Activated CD4-positive, alpha-beta T cell treated with anti-CD3 and anti-CD28 coated beads for 48 hours (primary cell): Measurements from ENCODE around the gene DKK3.

Experiments used
- DNase-seq: peaks from one replicate; pipeline ENCODE4 v3.0.0-alpha.2; 2020

DKK3 gene

DNA sequence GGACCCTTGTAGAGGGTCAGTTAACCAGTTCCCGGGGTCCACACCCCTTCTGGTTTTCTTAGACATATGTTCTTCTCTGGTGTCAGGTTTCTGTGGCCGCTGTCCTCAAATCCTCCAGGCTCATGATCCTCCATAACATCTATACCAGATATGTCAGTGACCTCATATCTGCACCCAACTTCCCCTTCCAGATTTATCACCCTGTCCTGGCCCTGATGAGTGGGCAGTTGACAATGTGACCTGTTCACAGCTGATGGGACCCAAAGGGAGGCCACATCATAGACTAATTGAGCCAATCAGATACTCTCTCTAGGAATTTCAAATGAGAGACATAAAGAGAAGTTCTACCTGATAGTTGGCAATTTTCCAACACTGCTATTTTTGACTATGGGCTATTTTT lies 5.1 kb downstream of the DKK3 start:
- DNase-seq = no peak

DNA sequence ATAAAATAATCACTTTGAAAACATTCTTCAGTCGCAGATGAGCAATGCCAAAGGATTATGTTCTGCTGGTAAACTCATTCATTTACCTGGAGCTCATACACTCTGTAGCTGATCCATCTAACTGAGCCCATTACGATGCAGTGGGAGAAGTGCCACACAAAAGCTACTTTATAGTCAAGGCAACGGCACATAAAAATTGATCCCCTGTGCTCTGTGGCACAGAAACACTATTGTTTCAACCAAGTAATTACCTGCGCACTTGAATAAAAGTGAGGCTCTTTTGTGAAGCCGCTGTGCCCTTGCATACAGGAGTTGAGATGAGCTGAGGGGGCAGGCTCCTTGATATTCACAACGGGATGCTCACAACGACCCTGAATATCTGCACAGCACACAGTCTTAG lies 7.2 kb downstream of the DKK3 start:
- no peak for DNase-seq

DNA sequence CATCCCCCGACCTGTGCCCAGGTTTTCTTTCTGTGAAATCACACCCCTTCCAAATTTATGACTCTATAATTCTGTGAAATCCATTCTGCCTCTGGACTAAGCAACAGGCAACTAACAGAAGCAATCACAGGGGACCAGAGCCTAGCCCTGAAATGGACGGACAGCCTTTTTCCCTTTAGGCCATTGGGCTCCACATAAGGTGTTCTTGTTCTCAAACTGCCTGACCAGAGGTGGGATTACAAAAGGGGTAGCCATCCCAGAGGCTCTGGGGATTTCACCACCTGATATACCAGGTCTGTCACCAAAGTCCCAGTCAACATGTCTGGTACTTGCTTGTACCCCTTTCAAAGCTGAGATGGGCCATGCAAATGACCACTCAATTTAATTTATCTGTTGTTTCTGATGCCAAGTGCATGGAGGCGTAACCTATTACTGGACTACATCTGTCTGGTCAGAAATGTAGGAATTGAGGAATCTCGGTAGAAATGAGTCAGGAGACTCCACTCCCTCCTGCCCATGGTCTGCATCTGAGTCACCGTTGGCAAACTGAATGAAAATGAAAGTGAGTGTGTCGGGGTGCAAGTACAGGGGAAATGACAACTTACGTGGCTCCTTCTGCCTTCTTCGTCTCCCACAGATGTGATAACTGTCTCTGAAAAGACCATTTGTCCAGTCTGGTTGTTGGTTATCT lies 10.2 kb downstream of the DKK3 start:
- DNase-seq = no peak

DNA sequence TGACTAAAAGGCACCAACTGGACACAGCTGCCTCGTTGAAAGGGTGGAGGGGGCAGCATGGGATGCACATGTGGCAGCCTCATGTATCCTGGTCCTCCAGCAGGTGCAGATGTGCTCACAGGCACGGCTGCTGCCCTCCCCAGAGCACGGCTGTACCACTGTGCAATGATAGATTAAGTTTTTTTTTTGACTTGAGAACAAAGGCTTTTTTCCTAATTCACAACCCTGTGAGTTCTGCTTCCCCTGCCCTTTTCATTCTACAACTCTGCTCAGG lies 11.4 kb downstream of the DKK3 start:
- no peak for DNase-seq

DNA sequence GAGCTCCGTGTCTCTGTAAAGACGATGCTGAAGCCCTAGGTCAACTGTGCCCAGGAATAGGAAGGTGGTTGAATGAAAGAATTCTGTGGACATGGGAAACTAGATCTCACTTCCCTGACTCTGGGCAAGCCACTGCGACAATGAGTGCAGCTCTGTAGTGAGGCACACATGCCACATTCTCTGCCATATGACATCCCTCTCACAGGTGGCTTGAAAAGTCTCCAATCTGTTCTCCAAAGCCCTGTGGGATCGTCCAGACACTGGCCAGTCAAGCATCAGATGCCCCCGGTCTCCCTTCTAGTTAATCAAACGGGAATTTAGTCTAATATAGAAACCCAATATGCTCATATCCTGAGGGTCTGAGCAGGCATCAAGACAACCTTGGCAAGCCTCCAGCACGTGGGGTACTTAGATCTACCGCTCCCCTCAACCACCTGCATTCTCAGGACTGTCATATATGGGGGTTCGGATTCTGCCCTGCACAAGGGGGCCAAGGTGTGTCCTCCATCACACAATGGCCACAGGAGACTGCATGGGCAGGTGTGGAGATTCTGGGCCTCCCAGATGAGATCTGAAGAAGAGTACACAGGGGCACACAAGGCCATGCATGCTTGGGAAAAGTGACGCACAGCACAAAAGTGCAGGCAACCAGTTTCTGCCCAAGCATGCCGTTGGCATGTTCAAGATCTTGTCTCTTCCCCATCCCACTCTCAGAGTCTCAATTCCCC lies 11.9 kb downstream of the DKK3 start:
- DNase-seq = no peak

DNA sequence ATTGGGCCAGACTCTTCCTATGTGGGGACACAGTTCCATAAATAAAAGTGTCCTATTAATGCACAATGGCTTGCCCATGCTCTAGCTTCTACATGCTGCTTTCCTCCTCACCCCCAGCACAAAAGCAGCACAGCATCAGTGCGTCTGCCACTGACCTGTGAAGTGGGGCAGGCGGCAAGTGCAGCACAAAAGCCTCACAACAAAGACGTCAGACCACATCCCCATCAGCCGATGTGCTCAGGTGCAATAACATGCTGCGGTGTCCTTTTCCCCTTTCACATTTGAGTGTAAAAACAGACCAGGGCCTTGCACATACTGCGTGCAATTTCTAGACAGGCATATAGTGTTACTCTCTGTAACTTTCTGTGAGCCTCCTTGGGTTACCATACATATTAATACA lies 12.8 kb downstream of the DKK3 start:
- DNase-seq = no peak

DNA sequence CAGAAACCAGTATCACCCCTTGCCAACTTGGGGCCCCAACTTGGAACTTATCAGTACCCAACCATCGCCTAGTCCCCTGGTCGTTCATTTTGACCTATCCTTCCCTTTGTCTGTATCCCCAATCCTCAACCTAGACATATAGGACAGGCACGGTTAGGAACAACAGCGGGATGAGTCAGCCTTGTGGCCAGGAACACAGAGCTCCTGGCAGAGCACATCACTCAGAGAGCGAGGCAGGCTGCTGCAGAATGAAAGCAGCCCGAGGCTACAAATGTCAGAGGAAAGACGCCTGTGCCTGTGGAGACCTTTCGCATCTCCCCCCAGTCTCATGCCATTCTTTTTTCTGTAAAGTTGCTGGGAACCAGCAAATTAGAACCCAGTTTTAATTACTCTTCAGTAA lies 14.6 kb downstream of the DKK3 start:
- DNase-seq = no peak

DNA sequence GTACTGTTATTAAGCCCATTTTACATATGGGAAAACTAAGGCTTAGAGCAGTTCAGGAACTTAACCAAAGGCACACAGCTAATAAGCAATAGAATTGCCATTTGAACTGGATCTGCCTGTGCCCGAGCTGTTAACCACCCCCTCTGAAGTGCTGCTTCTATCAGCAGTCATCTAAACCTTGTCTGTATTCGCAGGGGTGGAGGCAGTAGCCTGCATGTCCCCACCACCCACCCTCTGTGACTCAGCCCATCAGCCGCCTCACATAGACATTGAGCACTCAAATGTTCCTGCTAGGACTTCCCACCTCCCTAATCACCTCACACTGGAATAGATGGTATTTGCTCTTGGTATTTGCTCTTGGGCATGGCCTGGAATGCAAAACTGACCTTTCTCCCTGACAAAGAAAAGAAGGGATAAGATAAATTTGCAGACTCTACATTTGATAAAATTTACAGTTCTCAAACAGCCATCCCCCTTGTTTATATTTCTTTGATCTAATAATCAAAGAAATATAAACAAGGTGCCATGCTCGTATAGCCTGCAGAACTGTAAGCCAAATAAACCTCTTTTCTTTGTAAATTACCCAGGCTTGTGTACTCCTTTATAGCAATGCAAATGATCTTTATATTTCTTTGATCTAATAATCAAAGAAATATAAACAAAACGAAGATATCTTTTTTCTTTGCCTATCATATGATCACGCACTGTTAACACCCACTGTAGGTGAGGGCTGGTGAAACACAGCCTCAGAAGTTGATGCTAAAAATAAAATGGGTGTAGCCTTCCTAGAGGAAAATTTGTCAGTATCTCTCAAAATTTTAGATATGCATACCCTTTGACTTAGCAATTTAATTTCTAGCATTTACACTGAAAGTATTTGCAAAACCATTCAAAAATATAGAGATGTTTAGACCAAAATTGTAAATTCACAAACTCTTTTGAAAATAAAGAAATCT lies 15.9 kb downstream of the DKK3 start:
- DNase-seq = no peak

DNA sequence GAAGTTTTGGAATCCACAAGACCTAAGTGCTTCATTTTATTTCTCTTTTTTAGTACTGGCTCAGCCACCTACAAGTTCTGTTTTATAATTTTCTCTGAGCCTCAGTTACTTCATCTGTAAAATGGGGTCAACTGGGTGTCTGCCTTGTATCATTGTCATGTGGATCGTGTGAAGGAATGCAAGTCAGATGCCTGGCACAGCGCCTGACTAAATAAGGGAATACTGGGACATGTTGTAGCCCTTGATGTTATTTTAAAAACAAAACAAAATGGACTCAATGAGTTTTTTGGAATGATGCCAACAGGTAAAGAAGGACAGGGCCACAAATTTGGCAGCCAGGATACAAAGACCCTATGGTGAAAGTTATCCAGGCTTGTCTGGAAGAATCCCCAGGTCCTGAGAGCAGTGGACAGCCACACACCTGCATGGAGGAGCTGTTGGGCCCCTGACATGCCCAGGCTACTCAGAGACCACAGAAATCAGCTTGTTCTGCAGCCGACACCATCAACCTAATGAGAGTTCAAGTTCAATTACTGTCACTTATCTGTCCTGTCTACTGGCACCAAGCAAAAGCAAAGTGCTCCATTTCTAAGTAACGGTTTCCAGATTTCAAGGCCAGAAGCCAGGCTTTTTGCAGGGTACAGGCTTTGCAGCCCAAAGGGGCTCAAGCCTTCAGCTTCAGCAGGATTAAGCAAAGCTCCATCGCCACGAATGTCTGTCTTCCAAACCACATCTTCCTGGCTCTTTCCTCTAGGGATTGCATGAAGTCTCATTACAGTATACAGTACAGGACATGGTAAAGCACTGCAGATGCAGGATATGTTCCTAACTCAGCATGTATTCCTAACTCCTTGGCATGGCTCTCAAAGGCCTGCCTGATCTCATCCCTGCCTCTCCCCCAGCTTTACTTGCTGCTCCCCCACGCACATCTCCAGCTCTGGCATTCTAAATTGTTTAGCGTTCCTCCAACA lies 18.4 kb downstream of the DKK3 start:
- DNase-seq = no peak

DNA sequence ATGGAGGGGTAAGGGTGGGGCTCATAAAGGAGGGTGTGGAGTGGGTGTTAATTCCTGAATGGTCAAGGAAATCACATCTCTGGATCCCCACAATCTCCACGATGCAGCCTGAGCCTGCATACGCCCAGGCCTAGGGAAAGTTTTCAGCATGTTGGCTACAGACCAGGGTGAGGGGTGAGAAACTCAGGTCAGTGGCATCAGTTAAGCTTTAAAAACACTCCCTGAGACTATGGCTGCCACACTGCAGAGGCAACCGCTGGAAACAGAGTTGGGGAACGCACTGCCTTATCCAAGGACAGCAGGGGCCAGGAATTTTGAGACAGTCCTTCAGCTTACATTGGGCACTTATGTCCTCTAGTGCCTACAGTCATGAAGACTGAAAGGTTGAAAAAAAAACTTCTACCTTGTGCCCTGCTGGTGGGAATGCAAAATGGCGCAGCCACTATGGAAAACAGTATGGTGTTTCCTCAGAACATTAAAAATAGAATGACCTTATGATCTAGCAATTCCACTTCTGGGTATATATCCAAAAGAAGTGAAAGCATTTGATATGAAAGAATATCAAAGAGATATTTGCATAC lies 19.7 kb downstream of the DKK3 start:
- DNase-seq = no peak

DNA sequence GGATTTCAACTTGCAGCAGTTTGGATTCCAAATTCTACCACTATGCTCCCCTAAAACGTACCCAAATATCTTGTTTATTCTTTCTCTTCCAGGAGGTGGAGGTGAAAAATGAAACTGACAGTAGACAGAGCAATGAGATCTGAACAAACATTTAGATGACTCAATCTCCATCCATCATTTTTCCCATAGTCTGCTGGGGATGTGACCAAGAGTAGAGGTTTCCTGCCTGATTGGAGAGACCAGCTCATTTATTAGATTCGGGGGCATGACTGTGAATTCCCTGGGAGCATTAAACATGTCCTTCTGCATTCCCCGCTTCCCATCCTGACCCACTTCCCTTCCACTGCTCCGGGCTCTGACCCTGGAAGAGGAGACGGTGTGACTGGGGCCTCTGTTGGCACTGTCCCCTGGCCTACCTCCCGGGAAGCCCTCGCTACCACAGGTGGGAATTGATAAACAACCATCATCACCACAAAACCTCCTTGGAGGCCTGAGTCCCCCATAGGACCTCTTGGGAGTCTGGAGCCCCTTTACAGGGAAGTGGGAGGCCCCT lies 20.3 kb downstream of the DKK3 start:
- DNase-seq = no peak

DNA sequence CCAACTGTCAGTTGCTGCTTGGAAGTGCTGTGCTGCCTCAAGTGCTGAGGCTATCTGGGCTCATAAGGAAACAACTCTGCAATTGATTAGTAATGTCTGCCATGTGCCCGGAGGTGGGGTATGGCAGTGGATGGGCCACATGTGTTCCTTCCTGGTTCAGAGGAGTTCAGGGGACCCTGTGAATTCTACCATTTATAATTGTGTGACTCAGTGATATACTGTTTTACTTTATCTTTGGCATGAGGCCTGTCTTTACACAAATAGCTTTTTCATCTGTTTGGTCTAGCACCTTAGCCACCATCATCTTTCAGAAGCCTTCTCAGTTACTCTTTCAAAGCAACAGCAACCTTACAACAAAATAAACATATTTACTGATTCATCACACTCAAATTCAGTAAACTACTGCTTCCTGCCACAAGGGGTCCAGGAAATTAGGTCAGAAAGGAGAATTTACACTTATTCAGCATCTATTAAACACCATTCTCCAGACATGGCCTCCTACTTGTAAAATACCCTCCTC lies 20.9 kb downstream of the DKK3 start:
- DNase-seq = no peak

DNA sequence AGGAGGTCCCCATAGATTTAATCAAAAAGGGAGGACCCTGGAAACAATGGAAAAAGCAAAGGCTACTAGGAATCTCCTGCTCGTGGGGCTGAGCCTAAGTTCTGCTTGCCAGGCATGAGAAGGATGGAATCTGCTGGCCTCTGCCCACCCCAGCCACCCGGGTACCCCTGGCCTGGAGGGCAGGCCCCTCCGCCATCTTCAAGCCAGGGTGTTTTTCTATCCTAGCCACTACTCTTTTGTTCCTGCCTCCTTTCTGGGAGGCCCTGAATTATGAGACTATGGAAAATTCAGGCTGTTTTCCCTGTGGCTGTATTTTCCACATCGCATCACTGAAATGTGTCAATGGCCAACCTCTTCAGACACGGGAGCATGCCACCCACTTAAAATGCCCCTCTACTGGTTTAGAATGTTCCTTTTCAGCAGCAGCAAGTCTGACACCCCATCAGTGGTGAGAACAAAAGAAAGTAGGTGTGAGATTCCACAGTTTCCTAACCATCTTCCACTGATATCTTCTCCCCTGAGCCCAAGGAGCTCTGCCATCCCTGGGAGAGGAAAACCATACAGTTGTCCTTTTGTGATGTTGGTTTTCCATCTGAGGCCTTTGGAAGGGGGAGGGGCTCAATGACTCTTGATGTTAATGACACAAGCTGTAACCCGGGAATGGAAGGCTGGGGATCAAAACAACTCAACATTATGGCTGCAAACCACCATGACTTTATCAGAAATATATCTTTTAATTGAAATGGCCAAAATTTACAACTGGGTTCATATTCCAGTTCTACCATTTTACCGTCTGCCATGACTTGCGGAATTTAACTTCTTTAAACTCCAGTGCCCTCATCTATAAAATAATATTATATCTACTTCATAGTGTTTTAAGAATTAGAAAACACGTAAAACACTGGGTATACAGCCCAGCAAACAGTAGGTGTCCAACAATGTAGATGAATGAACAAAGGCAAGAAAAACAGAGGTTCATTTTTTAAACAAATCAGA lies 22.2 kb downstream of the DKK3 start:
- no peak for DNase-seq

DNA sequence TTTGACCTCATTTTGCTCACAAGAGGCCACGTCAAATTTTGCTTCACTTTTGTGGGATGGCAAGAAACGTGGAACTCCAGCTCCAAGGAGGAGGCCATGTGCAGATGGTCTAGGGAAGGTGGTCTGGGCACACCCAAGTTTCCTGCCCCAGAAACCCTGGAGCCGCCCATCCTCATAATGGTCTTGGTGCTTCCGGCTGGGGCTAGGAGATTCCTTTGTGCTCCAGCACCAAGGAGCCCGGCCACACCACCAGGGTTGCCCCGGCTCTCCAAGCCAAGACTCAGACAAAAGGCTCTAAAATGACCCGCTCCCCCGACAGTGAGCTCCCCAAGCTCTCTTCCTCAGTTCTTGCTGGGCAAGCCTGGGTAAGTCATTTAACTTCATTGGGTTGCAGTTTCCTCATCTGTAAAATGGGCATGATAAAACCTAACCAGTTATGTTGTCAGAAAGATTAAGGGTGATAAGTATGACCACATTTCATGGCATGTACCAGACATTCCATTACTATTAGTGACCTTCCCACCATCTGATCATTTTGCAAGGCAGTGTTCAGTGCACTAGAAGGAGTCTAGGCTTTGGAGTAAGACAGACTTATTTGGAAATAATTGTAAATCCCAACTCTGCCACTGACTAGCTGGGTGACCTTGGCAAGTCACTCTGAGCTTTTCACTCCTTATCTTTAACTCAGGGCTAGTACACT lies 23.3 kb downstream of the DKK3 start:
- DNase-seq = no peak

DNA sequence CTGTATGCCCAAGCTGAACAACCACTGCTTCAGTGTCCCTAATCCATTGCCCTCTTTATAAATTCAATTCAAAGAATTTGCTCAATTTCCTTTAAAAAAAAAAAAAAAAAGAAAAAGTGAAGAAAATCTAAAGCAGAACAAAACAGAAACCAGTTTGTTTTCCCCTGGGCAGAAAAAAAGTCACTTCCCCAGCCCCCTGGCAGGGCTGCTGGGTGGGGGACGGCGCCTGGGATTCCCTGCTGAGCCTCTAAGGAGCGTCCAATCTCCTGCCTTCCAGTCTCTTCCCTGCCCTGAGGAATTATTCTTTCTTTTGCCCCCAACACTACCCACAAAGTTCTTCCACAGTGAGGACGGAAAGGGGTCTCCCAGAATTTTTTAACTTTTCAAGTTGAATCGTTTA lies 23.9 kb downstream of the DKK3 start:
- DNase-seq = no peak

DNA sequence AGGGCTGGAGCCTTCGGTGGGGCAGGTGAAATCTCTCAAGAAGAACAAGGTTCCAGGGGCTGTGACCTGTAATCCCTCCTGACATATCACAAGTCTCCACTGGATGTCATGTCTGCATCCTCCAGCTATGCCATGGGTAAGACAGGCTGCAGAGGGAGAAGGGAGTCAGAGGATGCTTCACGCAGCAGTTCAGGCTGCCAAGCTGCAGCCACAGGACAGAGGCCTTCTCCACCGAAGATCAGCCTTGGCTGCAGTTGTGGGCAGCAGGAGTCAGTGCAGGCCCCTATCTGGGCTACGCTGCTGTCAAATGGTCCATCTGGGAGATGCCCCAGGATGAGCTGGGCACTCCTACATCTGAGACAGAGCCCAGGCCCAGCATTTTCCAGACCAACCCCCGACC lies 25.0 kb downstream of the DKK3 start:
- no peak for DNase-seq

DNA sequence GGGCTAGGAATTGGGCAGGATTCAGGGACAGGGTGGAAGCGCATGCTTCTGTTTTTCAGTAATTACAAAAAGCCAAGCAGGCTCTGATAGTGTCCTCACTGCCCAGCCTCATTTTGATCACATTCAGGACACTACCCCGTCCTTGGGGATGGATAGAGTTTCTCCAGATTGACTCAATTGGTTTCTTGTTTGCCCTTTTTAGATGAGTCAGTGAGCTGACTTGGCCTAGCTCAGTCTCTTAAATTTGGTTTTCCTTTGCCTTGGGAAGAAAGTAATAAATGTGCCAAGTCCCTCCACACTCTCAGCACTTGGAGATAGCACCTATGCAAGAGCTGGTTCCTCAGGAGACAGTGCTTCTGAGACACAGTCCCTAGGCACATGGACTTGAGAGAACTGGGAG lies 25.5 kb downstream of the DKK3 start:
- DNase-seq = no peak

DNA sequence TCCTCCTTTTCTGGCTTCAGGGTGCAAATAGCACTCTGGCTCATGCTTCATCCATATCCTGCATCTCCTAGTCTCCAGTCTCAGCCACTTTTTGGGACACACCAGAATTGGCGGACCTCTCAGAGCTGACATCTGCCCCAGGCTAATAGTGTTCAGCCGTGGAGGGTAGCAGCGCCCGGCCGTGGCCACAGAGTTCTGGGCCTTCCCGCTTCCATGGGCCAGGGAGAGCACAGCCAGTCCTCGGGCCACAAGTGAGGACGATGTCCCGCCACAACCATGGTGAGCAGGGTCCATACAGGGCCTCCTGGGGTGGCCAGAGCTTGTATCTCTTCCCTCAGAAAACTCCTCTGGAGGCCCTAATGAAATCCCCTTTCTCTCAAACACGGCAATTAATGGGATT lies 26.0 kb downstream of the DKK3 start:
- DNase-seq = no peak

DNA sequence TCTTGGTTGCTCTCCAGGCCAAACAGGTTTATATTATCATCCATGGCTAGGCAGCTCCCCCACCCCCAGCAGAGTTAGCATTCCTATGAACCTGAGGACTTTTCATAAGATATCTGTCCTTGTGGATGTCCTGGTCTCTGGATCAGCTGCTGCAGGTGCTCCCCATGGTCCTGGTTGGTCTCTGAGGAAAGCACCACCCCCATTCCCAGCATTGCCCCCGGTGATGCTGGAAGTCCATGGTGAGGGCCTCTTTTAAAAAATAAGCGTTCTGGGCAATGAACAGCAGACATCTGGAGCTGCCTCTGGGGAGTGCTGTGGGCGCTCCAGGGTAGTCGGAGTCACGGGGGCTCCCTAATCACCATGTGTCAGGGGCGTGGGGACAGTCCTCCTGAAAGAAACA lies 26.6 kb downstream of the DKK3 start:
- no peak for DNase-seq

DNA sequence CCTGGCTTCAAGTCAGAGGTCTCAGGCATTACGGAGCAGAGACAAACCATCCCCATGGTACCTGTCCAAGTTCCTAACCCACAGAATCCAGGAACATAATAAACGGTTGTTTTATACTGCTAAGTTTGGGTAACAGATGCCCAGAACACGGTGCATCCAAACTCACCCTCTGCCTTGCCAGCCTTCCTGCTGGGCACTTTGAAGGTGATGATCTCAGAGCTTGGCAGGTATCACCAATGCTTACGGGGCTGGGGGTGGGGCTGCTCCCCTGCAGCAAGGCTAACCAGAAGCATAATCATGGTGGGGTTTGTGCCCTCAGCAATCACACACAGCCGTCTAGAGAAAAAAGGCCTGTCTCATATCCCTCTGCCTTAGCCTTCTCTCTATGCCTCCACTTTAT lies 27.1 kb downstream of the DKK3 start:
- DNase-seq = no peak
